HG02763 (cell line): ENCODE results near the gene SYT14.
"Not testable (repeated sequence)": the region's sequence is repeated elsewhere in the genome, so short reads cannot be mapped to it uniquely, and the experiment has no call there.

Experiments used
- ATAC-seq: cut with Tn5 transposase; IDR thresholded peaks from one replicate; pipeline ENCODE4 v1.9.1; 2021; ENCODE audit warnings: mild to moderate bottlenecking, moderate library complexity; ENCODE audit not compliant: unreplicated experiment

Gene SYT14

GRCh38 chr1:210195635-210196160 lies 257.7 kb downstream of the SYT14 start:
- ATAC-seq: no peak

- ATAC-seq: not testable (repeated sequence)
Measured at GRCh38 chr1:210196266-210196665, 258.2 kb downstream of the SYT14 start.

- no peak for ATAC-seq
Measured at GRCh38 chr1:210198840-210199239, 260.8 kb downstream of the SYT14 start.

GRCh38 chr1:210200124-210200736 lies 262.2 kb downstream of the SYT14 start:
- ATAC-seq: no peak

GRCh38 chr1:210201681-210202080 lies 263.7 kb downstream of the SYT14 start:
- no peak for ATAC-seq

GRCh38 chr1:210207597-210208450 lies 269.8 kb downstream of the SYT14 start:
- ATAC-seq: no peak

- no peak for ATAC-seq
Measured at GRCh38 chr1:210213335-210213734, 275.3 kb downstream of the SYT14 start.

GRCh38 chr1:210214573-210215409 lies 276.8 kb downstream of the SYT14 start:
- no peak for ATAC-seq

GRCh38 chr1:210217482-210217881 lies 279.5 kb downstream of the SYT14 start:
- no peak for ATAC-seq

- ATAC-seq: no peak
Measured at GRCh38 chr1:210218047-210218446, 280.0 kb downstream of the SYT14 start.
